Measurements from ENCODE around the gene DYRK1B. TPM values are rescaled to one million over a fixed set of nuclear protein-coding genes. Genes with fewer than 3 reads are reported as not detected.
A peak's percentile ranks its signal among the peaks of the same experiment; 100 is the strongest.

DYRK1B gene
- total RNA-seq, 1 donor from 2014 or later: 31.4 TPM

DNA sequence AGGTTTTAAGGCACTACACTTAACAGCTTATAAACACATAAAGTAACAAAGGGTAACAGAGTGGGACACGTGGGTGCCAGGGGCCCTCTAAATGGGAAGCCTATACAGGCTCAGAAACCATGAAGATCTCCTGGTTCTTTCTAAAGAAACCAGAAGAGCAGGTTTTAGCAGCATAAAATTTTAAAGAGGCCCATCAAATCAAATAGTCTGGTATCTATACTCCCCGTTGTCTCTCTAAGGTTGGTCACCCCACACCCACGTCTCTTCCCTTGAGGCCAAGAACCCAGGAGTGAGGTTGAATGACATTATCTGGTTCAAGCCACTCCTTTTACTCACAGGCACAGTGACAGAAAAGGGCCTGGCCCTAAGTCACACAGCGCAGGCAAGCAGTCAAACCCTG is 4.6 kb upstream of the DYRK1B start:
- Histone ChIP-seq H3K79me2 (ENCODE audit: insufficient read depth, low read length) (peaks cover 52% of the 10 kb centered on the region), H3K4me3 (ENCODE audit: insufficient read depth, low read depth, low read length) (no peak overlapping the region), H4K20me1 (ENCODE audit: insufficient read depth, low read length) (peaks cover 32% of the 10 kb centered on the region), H3K9ac (ENCODE audit: low read length) (no peak overlapping the region), H2AFZ (ENCODE audit: low read depth, low read length) (no peak overlapping the region), H3K27me3 (ENCODE audit: insufficient read depth, low read length) (no peaks in the 10 kb centered on the region), H3K36me3 (ENCODE audit: insufficient read depth, low read length) (peaks cover 47% of the 10 kb centered on the region), H3K4me1 (ENCODE audit: insufficient read depth, low read length) (peaks cover 8% of the 10 kb centered on the region), H3K9me3 (ENCODE audit: insufficient read depth, low read depth, low read length) (no peaks in the 10 kb centered on the region), H3K27ac (ENCODE audit: low read depth, low read length) (no peak overlapping the region), H3K4me2 (ENCODE audit: low read length) (no peak overlapping the region)
- Mint-ChIP-seq H3K4me3 (ENCODE audit: unreplicated experiment) (no peak overlapping the region), H3K9me3 (ENCODE audit: unreplicated experiment) (no peaks in the 10 kb centered on the region), H3K27ac (ENCODE audit: unreplicated experiment) (no peak overlapping the region), H3K36me3 (ENCODE audit: low read depth, unreplicated experiment) (peaks cover 9% of the 10 kb centered on the region), H3K4me1 (ENCODE audit: low read depth, unreplicated experiment) (peaks cover 20% of the 10 kb centered on the region), H3K27me3 (ENCODE audit: low read depth, unreplicated experiment) (no peaks in the 10 kb centered on the region)
- TF ChIP-seq CTCF (IDR thresholded peaks at IDR 0.05; ENCODE audit: insufficient read depth, low read depth, low read length): no peak
- FAIRE-seq (no peak), DNase-seq (ENCODE audit: low read depth) (no peak)

DNA sequence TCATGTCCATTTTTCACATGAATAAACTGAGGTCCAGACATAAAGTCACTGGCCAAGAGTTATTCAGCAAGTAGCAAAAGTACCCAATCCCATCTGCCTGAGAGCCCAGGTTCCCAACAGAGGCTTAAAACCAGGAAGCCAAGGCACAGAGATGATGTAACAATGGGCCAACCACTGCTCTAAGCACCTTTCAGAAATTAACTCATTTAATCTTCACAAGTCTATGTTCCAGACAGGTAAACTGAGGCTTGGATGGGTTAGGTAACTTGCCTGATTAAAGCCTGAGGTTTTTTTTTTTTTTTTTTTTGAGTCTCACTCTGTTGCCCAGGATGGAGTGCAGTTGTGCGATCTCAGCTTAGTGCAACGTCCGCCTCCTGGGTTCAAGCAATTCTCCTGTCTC is 4.0 kb upstream of the DYRK1B start:
- H3K9ac ChIP-seq (ENCODE audit: low read length): no peak overlapping the region
- no peak overlapping the region for H3K27ac ChIP-seq (ENCODE audit: low read depth, low read length)
- no peaks in the 10 kb centered on the region for H3K27me3 Mint-ChIP-seq (ENCODE audit: low read depth, unreplicated experiment)
- H2AFZ ChIP-seq (ENCODE audit: low read depth, low read length): no peak overlapping the region
- TF ChIP-seq EZH2 (IDR thresholded peaks at IDR 0.05; ENCODE audit: insufficient read depth, low read length) (no peak), CTCF (IDR thresholded peaks at IDR 0.05; ENCODE audit: insufficient read depth, low read depth, low read length) (no peak)
- H3K4me3 Mint-ChIP-seq (ENCODE audit: unreplicated experiment): no peak overlapping the region
- peaks cover 47% of the 10 kb centered on the region for H3K36me3 ChIP-seq (ENCODE audit: insufficient read depth, low read length)
- no peak for DNase-seq (ENCODE audit: low read depth)
- no peaks in the 10 kb centered on the region for H3K9me3 ChIP-seq (ENCODE audit: insufficient read depth, low read depth, low read length)
- H3K27me3 ChIP-seq (ENCODE audit: insufficient read depth, low read length): no peaks in the 10 kb centered on the region
- no peaks in the 10 kb centered on the region for H3K9me3 Mint-ChIP-seq (ENCODE audit: unreplicated experiment)
- H3K27ac Mint-ChIP-seq (ENCODE audit: unreplicated experiment): no peak overlapping the region
- no peak overlapping the region for H3K4me2 ChIP-seq (ENCODE audit: low read length)
- H3K4me1 ChIP-seq (ENCODE audit: insufficient read depth, low read length): peaks cover 8% of the 10 kb centered on the region
- H3K4me1 Mint-ChIP-seq (ENCODE audit: low read depth, unreplicated experiment): peaks cover 18% of the 10 kb centered on the region
- H3K36me3 Mint-ChIP-seq (ENCODE audit: low read depth, unreplicated experiment): peaks cover 9% of the 10 kb centered on the region
- H3K4me3 ChIP-seq (ENCODE audit: insufficient read depth, low read depth, low read length): no peak overlapping the region
- peaks cover 27% of the 10 kb centered on the region for H4K20me1 ChIP-seq (ENCODE audit: insufficient read depth, low read length)
- H3K79me2 ChIP-seq (ENCODE audit: insufficient read depth, low read length): peaks cover 50% of the 10 kb centered on the region
- FAIRE-seq: no peak

DNA sequence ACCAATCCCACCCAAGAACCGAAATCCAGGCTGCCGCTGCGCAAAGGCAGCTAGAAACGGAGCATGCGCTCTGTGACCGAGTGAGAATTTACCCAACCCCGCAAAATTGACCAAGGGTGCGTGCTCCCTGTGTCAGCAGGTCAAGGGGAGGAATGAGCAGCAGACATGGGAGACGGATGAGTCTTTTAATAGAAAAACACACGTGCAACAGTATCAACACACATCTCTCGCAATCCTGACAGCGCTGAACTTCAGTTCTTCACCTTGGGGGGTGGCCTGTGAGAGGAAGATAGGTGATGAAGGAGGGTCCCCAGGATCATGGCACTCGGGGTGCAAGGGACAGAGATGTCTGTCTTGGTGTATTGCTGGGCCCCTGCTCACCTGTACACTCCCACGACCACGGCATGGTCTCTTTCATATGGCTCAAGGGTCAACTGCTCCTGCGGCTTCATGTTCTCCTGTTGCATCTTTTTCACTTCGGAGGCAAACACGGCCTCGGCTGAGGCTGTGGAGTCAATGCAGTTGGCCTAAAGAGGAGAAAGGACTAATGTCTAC is 402 bp upstream of the DYRK1B start:
- Histone ChIP-seq H3K36me3 (ENCODE audit: insufficient read depth, low read length) (peaks cover 54% of the 10 kb centered on the region), H3K27me3 (ENCODE audit: insufficient read depth, low read length) (no peaks in the 10 kb centered on the region), H3K79me2 (ENCODE audit: insufficient read depth, low read length) (peaks cover 38% of the 10 kb centered on the region), H3K9me3 (ENCODE audit: insufficient read depth, low read depth, low read length) (no peaks in the 10 kb centered on the region), H3K4me1 (ENCODE audit: insufficient read depth, low read length) (peaks cover 6% of the 10 kb centered on the region), H4K20me1 (ENCODE audit: insufficient read depth, low read length) (peaks cover 16% of the 10 kb centered on the region), H3K27ac (ENCODE audit: low read depth, low read length) (no peak overlapping the region), H3K9ac (ENCODE audit: low read length) (no peak overlapping the region), H3K4me3 (ENCODE audit: insufficient read depth, low read depth, low read length) (no peak overlapping the region), H3K4me2 (ENCODE audit: low read length) (peak overlapping the region; percentile 92), H2AFZ (ENCODE audit: low read depth, low read length) (peak overlapping the region; percentile 91)
- DNase-seq (ENCODE audit: low read depth) (no peak), FAIRE-seq (no peak)
- Mint-ChIP-seq H3K9me3 (ENCODE audit: unreplicated experiment) (peaks cover 2% of the 10 kb centered on the region), H3K4me3 (ENCODE audit: unreplicated experiment) (peak overlapping the region; percentile 82), H3K27ac (ENCODE audit: unreplicated experiment) (peak overlapping the region; percentile 70), H3K4me1 (ENCODE audit: low read depth, unreplicated experiment) (peaks cover 17% of the 10 kb centered on the region), H3K27me3 (ENCODE audit: low read depth, unreplicated experiment) (no peaks in the 10 kb centered on the region), H3K36me3 (ENCODE audit: low read depth, unreplicated experiment) (peaks cover 21% of the 10 kb centered on the region)
- TF ChIP-seq EZH2 (IDR thresholded peaks at IDR 0.05; ENCODE audit: insufficient read depth, low read length): no peak
- TF ChIP-seq CTCF (IDR thresholded peaks at IDR 0.05; ENCODE audit: insufficient read depth, low read depth, low read length): no peak

Data from astrocyte (in vitro differentiated cells and primary cell).